Dedifferentiated amniotic fluid mesenchymal stem cell (primary cell): ENCODE results near the gene A2ML1.
"Not testable (repeated sequence)": the region's sequence is repeated elsewhere in the genome, so short reads cannot be mapped to it uniquely, and the experiment has no call there.

ENCODE experiments used
- DNase-seq: peaks from one replicate; pipeline ENCODE4 v3.0.0-alpha.2; 2016; ENCODE audit errors: extremely low spot score

Gene A2ML1

GRCh38 chr12:8817856-8818255 lies 4.6 kb upstream of the A2ML1 start:
- peak; percentile 52 for DNase-seq

DNA sequence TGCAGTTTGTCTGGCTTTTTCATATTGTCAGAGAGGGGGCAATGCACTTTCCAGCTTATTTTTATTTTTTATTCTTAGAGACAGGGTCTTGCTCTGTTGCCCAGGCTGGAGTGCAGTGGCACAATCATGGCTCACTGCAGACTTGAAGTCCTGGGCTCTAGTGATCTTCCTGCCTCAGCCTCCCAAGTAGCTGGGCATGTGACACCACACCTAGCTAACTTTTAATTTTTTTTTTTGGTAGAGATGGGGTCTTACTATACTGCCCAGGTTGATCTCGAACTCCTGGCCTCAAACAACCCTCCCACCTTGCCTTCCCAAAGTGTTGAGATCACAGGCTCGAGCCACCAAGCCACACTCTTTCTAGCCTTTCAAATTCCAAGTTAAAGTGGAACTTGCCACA lies 3.9 kb upstream of the A2ML1 start:
- no peak for DNase-seq

GRCh38 chr12:8819666-8819980 lies 2.8 kb upstream of the A2ML1 start:
- DNase-seq: no peak

GRCh38 chr12:8820676-8821407 lies 1.6 kb upstream of the A2ML1 start:
- DNase-seq: not testable (repeated sequence)

DNA sequence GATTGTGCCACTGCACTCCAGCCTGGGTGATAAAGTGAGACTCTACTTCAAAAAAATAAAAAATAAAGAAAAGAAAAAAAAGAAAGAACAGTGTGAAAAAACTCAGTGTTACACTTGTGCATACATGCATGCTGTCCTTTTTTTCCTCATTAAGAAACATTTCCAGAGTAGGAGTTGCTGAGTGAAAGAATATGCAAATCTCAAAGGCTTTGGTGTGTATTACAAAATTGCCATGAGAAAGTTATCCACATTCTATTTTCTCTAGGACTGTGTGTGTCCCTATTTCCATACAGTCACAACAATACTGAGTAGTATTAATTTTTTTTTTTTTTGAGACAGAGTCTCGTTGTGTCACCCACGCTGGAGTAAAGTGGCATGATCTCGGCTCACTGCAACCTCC lies 830 bp upstream of the A2ML1 start:
- DNase-seq: no peak

DNA sequence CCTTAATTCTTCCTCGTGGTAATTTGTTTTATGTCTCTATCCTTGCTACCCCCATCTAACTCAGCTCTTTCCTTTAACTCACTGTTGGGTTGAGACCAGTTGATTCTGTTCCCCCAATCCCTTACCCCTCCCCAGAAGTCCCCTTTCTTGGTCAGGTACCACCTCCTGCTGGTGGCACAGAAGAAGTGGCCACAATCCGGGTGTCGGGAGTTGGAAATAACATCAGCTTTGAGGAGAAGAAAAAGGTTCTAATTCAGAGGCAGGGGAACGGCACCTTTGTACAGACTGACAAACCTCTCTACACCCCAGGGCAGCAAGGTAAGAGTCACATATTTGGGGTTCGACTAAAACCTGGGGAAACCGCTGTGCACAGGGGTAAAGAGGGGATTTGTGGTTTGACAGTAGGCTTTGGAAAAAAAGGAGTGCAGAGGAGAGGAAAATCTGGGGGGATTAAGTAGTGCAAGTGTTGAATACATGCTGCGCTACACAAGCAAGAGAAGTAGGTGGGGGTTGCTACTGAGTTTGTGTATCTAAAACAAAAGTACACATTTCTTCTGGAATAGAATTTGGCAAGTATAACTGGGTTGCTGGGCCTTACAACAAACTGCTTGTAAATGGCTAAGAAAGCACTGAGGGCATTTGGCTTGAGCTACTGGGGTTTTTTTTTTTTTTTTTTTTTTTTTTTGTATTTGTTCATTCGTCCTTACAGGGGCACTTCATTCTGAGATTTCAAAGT lies 1.3 kb downstream of the A2ML1 start:
- DNase-seq: no peak

- no peak for DNase-seq
Observed at GRCh38 chr12:8827551-8828256, 5.3 kb downstream of the A2ML1 start.

DNA sequence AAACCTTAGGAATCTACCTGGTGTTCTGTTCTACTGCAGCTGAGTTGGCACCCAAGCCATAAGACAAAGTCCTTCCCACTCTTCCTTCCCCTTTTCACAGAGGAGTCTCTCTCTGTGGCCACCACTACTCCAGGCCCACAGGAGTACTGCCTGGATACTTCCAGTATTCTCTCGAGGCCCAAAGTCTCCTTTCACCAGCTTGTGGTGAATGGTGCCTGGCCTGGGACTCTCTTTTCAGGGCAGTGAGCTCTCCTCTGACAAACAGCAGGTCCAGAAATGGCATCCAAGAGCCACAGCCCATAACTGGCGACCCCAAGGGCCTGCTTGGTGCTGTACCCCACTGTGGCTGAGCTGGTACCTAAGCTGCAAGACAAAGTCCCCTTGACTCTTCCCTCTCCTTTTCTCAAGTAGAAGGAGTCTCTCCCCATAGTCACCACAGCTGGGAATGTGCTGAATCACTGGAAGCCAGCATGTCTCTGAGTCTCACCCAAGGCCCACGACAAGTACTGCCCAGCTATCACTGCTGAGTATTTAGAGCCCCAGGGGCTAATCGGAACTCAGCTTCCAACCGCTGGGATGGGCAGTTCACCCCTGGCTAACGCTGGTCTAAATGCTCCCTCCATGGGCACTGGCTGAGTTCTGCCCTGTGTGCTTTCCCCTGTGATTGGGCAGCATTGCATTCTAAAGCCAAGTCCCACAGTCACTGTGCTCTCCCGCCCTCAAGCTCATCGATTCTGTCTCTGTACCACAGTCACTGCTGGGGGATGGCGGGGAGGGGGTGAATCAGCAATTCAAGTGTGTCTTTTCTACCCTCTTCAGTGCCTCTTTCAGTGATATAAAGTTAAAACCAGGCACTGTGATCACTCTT lies 6.1 kb downstream of the A2ML1 start:
- DNase-seq: no peak

- no peak for DNase-seq
Observed at GRCh38 chr12:8829125-8829518, 6.7 kb downstream of the A2ML1 start.

DNA sequence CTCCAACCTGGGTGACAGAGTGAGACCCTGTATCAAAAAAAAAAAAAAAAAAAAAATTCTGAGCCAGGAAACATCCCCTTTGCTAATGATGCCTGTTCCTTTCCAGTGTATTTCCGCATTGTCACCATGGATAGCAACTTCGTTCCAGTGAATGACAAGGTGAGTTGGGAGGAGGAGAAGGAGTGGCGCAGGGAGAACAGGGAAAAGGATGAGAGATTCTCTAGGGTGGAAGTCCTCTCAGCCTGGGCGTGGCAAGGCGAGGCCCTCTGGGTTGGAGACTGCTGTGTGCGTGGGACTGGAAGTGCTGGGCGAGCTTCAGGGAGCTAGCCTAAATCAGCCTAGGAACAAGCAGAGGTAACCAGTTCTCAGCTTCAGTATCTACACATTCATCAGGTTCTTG lies 7.2 kb downstream of the A2ML1 start:
- DNase-seq: no peak

GRCh38 chr12:8831116-8831515 lies 8.7 kb downstream of the A2ML1 start:
- no peak for DNase-seq

GRCh38 chr12:8832500-8832899 lies 10.1 kb downstream of the A2ML1 start:
- no peak for DNase-seq

DNA sequence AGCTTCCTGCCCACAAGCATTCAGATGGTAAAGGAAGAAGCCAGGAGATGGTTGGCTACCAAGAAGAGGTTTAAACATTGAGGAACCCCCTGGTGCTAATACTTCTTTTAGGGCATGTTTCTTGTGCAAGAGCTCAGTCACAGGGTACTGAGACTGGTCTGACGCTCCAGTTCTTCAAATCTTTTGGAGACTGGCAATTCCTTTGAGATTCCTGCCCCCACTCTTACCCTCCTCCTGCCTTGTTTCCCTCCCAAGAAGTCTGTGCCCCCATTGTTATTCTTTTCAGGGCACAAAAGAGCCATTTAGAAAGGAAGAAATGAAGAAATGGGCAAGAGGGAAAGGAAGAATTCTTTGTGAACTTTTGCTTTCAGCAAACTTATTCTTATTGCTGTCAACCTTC lies 11.8 kb downstream of the A2ML1 start:
- no peak for DNase-seq

DNA sequence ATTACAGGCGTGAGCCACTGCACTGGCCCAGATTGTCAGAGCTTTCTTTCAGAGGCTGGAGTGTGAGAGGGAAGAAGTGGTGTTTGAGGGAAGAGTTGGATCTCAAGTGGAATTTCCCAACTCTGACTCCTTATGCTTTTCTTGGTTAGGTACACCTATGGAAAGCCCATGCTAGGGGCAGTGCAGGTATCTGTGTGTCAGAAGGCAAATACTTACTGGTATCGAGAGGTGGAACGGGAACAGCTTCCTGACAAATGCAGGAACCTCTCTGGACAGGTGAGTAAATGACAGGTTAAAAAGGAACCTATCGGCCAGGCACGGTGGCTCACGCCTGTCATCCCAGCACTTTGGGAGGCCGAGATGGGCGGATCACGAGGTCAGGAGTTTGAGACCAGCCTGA lies 14.9 kb downstream of the A2ML1 start:
- DNase-seq: no peak

GRCh38 chr12:8840321-8840720 lies 17.9 kb downstream of the A2ML1 start:
- DNase-seq: no peak

DNA sequence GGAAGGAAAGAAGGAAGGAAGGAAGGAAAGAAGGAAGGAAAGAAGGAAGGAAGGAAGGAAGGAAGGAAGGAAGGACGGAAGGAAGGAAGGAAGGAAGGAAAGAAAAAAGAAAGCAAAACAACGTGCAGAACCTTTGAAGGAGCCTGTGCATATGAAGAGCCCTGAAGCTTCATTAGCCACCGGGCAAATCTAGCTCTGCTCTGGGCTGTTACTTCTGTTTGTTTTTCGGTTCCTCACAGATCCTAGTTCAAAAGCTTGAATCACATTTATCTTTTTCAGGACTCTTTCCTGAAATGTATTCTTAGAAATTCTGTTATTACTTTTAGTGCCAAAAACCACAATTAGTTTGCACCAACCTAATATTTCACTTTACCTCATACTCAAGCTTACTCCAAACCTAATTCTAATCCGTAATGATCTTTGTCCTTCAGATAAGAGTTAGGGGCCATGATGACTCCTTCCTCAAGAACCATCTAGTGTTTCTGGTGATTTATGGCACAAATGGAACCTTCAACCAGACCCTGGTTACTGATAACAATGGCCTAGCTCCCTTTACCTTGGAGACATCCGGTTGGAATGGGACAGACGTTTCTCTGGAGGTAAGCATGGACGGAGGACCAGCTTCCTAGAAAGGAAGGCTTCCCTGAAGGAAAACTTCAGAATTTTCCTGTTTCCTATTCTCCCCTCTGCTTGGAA lies 18.7 kb downstream of the A2ML1 start:
- no peak for DNase-seq

DNA sequence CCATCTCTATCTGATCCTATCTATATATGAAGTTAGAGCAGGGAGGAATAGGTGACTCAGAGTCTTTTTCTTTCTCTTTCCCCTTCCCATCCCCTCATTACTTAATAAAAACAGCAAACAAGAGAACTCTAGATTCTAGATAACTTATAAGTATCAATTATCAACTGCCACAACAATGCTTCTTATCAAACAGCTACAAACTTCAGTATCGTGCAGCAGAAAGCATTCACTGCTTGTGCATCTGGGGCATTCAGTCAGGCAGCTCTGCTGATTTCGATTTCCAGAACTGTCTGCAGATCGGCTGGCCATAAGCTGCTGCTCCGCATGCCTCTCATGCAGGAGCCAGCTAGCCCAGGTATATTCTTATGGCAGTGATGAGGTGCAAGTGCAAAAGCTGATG lies 19.4 kb downstream of the A2ML1 start:
- DNase-seq: no peak

GRCh38 chr12:8844665-8845064 lies 22.2 kb downstream of the A2ML1 start:
- no peak for DNase-seq

DNA sequence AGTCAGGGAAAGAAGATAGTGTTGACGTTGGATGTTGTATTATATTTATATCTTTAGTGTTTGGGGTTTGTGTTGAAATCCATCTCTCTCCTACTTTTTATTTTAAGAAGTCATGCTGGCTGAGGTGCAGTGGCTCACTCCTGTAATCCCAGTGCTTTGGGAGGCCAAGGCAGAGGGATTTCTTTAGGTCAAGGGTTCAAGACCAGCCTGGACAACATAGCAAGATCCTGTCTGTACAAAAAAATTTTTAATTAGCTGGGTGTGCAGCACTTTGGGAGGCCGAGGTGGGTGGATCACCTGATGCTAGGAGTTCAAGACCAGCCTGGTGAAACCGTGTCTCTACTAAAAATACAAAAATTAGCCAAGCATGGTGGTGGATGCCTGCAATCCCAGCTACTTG lies 23.9 kb downstream of the A2ML1 start:
- DNase-seq: no peak

- DNase-seq: no peak
Observed at GRCh38 chr12:8847435-8847834, 25.0 kb downstream of the A2ML1 start.

DNA sequence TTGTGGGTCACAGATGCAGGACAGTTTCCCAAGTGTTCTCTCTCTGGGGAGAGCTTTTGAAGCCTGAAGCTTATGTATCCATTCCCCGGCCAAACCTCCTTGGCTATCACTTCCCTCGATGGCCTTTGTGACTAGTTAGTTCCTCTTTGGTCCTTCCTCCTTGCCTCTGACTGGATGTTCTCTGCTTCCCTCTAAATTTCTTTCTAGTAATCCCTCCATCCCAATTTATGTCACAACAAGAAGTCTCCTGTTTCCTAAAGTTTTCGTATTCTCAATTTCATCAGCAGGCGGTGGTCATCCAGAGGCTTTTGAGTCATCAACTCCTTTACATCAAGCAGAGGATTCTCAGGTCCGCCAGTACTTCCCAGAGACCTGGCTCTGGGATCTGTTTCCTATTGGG lies 27.5 kb downstream of the A2ML1 start:
- no peak for DNase-seq

DNA sequence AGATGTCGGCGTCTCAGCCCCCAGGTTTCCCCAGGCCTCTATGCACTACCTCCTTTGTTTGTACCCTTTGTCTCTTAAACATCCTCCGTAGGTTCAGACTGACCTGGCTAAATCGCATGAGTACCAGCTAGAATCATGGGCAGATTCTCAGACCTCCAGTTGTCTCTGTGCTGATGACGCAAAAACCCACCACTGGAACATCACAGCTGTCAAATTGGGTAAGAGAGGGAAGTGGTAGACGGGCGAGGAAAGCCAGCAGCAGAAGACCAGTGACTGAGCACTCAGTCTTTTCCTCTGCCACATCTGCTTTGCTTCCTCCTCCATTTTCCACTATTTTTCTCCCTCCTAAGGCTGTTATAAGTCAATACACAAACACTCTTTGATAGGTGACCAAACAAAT lies 29.7 kb downstream of the A2ML1 start:
- DNase-seq: no peak
